C4-2B (cell line): ENCODE measurements around the gene SLC38A2.

Experiments used
- ZFX ChIP-seq: fragments of 450-650 bp; IDR thresholded peaks from 2 replicates; pipeline ENCODE4 v1.6.1; 2017
- TF ChIP-seq, protein P1 (sequence below): fragments of 450-650 bp; conservative IDR thresholded peaks from 2 replicates; pipeline ENCODE4 v1.5.1; 2017; ENCODE audit warnings: mild to moderate bottlenecking

DNA sequence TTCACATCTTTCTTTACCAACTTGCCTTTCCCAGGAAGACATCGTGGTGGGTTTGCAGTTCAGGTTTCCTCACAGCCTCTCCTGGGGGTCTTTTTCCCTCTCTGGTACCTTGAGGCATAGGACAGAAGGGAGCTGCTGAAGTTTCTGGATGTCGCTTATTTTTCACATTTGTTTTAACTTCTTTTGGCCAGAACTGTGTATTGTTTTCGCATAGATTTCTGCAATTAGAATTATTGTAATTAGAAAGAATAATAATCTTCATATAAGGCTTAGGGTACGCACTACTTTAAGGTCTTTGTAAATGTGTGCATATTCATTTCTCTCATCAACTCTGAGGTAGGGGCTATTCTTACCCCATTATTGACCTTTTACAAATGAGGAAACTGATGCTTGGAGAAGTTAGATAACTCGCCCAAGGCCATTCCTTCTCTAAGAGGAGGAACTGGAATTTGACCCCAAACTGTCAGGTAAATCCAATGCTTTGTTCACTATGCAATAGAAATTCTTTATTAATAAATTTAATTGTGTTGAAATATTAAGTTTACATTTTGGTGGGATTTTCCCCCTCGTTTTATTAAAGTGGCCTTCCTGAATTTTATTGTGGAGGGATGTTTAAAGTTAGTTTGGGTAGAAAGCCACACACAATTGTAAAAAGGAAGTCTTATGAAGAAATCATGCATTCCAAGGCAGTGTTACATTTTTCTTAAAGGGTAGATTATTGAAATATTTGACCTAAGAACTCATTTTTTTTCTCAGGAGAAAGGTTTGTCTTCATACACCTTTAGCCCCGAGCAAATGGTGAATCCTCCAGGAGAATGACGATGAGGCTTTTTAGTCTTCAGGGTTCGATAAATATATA lies 12.1 kb upstream of the SLC38A2 start:
- TF ChIP-seq, protein P1, sequence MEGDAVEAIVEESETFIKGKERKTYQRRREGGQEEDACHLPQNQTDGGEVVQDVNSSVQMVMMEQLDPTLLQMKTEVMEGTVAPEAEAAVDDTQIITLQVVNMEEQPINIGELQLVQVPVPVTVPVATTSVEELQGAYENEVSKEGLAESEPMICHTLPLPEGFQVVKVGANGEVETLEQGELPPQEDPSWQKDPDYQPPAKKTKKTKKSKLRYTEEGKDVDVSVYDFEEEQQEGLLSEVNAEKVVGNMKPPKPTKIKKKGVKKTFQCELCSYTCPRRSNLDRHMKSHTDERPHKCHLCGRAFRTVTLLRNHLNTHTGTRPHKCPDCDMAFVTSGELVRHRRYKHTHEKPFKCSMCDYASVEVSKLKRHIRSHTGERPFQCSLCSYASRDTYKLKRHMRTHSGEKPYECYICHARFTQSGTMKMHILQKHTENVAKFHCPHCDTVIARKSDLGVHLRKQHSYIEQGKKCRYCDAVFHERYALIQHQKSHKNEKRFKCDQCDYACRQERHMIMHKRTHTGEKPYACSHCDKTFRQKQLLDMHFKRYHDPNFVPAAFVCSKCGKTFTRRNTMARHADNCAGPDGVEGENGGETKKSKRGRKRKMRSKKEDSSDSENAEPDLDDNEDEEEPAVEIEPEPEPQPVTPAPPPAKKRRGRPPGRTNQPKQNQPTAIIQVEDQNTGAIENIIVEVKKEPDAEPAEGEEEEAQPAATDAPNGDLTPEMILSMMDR: no peak
- no peak for TF ChIP-seq ZFX
